Stimulated activated naive CD8-positive, alpha-beta T cell treated with anti-CD3 and anti-CD28 coated beads, Interleukin-15, amount 100 ng/mL, for 72 hours (primary cell): ENCODE data around the gene CACNA1A.
A peak's percentile ranks its signal among the peaks of the same experiment; 100 is the strongest.

Source experiments
- ATAC-seq: fragments of 150-1000 bp; cut with Tn5 transposase; 2 replicates; pipeline ENCODE4 v1.10.0; 2021; ENCODE audit warnings: mild to moderate bottlenecking, moderate library complexity
- DNase-seq, 2 donors: peaks; one replicate each; pipeline ENCODE4 v3.0.0; 2021 to 2022
- H3K27ac Mint-ChIP-seq, 2 donors: one replicate each; pipeline ENCODE4 v1.8.0; 2022; ENCODE audit warnings: mild to moderate bottlenecking in 2 of 2, mixed read lengths in 2 of 2, moderate library complexity in 2 of 2
- H3K27me3 Mint-ChIP-seq: one replicate; pipeline ENCODE4 v1.8.0; 2022; ENCODE audit warnings: mixed read lengths
- H3K4me1 Mint-ChIP-seq: one replicate; pipeline ENCODE4 v1.8.0; 2022; ENCODE audit warnings: mild to moderate bottlenecking, mixed read lengths
- H3K4me3 Mint-ChIP-seq, 2 donors: one replicate each; pipeline ENCODE4 v1.8.0; 2022; ENCODE audit warnings: mild to moderate bottlenecking in 2 of 2, mixed read lengths in 2 of 2, moderate library complexity in 1 of 2
- H3K9me3 Mint-ChIP-seq, 2 donors: one replicate each; pipeline ENCODE4 v1.8.0; 2022; ENCODE audit warnings: mixed read lengths in 2 of 2

CACNA1A gene

DNA sequence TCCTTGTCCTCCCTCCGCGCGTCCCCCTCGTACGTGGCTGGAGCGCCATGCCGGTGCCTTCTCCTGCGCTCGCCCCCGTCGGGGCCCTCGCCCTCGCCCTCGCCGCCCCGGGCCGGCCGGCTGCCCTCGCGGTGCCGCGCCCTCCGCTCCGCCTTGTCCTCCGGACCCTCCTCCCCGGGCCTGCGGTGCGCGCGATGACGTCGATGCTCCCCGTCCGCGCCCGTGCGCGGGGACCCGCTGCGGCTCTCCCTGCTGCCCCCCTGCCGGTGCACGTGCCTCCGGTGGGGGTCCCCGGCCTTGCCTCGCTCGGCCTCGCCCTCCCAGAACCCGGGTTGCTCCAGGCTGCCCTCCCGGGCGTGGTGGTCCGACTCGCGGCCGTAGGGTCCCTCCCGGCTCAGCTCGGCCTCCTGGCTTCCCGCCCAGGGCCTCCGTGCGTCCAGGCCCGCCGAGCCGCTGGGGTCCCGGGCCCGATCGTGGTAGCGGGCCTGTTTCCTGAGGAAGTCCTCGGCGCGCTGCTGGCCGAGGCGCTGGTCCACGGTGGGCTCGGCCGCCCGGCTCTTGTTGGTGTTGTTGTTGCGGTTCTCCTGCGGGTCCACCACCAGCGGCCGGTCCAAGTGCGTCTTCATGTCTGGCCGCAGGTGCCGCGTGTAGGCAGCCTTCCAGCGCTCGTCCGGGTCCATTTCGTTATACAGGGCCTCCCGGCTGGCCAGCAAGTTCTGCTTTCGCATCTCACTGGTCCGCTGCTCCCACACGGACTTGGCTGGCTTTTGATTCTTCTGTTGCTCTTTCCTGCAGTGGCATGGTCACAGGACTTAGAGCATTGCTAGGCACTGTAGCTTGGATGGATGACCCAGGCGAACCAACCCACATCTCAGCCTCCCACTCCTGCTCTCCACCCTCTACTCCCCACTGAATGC lies 207.5 kb downstream of the CACNA1A start:
- no peaks in the 10 kb centered on the region for H3K9me3 Mint-ChIP-seq
- H3K4me1 Mint-ChIP-seq, result peaks cover 5% of the 10 kb centered on the region
- peak overlapping the region in 1 of 2 donors; percentile 71 for H3K4me3 Mint-ChIP-seq
- ATAC-seq, result no peak
- H3K27me3 Mint-ChIP-seq, result peaks cover 51% of the 10 kb centered on the region
- no peak for DNase-seq
- peak overlapping the region in 1 of 2 donors; percentile 69 for H3K27ac Mint-ChIP-seq

DNA sequence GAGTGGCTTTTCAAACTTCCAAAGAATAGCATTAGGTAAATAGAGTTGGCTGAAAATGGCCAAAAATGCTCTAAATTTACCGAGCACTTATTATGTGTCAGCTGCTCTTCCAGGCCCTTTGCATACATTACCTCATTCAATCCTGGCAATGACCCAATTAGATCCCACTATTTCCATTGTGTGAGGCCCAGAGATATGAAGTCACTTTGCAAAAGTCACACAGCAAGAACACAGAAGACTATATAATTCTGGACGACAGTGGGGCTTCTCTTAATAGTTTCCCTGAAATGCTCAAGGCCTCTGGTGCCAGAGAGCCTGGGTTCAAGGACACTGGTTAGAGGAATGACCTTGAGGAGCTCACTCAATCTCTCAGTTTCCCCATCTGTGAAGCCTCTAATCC lies 209.3 kb downstream of the CACNA1A start:
- peaks cover 33% of the 10 kb centered on the region for H3K27me3 Mint-ChIP-seq

DNA sequence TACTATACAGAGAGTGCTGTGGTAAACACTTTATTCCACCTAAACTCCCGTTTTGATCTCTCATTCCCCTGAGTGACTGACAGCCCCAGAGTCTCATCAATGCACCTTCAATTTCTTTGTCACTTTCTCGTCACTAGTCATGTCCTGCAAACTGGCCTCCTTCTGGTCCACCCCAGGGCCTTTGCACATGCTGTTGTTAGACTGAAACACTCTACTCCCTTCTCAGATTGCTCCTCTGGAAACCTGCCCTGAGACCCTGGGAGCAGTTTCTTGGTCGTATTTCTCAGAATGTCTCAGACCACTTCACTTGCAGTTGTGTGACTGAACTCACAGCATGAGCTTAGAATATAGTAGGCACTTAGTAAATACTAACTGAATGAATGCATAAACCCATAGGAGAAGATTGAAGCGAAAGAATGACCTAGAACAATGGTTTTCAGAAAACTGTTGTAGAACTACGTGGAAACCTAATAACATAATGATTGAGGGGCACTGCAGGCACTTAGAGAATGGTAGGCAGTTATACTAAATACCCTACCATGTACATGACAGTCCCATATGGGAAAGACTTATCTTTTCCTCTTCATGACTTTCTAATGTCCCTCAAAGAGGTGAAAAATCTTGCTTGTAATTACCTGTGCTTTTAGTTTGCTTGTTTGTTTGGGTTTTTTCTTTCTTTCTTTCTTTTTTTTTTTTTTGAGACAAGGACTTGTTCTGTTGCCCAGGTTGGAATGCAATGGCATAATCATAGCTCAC lies 211.3 kb downstream of the CACNA1A start:
- H3K4me1 Mint-ChIP-seq, result peaks cover 5% of the 10 kb centered on the region
- DNase-seq (no peak), ATAC-seq (no peak)
- no peaks in the 10 kb centered on the region for H3K9me3 Mint-ChIP-seq
- no peak overlapping the region for H3K27ac Mint-ChIP-seq
- H3K27me3 Mint-ChIP-seq, result peaks cover 13% of the 10 kb centered on the region
- no peak overlapping the region for H3K4me3 Mint-ChIP-seq

More for the DNA sequence above, 209.3 kb downstream of the CACNA1A start:
- H3K4me3 Mint-ChIP-seq, result no peak overlapping the region
- no peak for ATAC-seq
- H3K27ac Mint-ChIP-seq, result peak overlapping the region in 1 of 2 donors; percentile 32
- DNase-seq, result no peak
- peaks cover 5% of the 10 kb centered on the region for H3K4me1 Mint-ChIP-seq
- no peaks in the 10 kb centered on the region for H3K9me3 Mint-ChIP-seq

DNA sequence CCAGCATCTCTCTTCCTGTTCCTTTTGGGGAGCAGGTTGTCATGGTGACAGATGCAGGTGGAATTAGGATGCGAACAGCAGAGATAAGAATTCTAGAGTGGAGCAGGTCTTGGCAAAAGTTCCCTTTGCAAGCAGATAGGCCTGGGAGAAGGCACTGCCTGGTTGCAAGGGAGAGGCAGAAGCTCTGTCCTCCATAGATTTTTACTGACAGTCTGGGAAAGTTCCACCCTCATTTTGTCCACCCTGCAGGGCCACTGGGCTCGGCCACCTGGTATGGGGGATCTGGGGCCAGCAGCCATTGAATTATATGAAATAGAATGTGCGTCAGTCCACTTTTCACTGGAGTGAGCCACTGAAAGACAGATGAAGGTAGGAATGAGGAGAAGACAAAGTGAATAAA lies 214.4 kb downstream of the CACNA1A start:
- ATAC-seq, result no peak
- no peaks in the 10 kb centered on the region for H3K4me1 Mint-ChIP-seq

DNA sequence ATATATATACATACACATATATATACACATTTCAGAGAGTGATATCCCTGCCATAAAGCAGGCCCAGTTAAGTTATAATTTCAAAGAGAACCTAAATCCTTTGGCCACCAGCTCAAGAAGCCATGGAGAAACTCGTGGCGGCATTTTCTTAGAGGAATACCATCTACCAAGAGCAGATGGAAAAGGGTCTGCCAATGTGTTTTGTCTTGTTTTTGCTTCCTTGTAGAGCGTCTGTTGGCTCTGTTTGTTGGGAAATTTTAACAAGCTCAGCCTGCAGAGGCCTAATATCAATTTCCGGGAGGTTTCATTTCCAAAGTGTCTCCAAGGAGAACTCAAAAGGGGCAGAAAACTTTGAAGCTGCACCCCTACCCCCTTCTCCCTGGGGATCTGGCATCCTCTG lies 215.5 kb downstream of the CACNA1A start:
- Mint-ChIP-seq H3K9me3 (no peaks in the 10 kb centered on the region), H3K4me1 (no peaks in the 10 kb centered on the region), H3K27ac (no peak overlapping the region), H3K4me3 (no peak overlapping the region), H3K27me3 (peaks cover 2% of the 10 kb centered on the region)
- ATAC-seq (no peak), DNase-seq (no peak)

More for the DNA sequence above, 214.4 kb downstream of the CACNA1A start:
- H3K27ac Mint-ChIP-seq, result no peak overlapping the region
- H3K9me3 Mint-ChIP-seq, result no peaks in the 10 kb centered on the region
- DNase-seq, result no peak
- no peak overlapping the region for H3K4me3 Mint-ChIP-seq
- no peaks in the 10 kb centered on the region for H3K27me3 Mint-ChIP-seq

DNA sequence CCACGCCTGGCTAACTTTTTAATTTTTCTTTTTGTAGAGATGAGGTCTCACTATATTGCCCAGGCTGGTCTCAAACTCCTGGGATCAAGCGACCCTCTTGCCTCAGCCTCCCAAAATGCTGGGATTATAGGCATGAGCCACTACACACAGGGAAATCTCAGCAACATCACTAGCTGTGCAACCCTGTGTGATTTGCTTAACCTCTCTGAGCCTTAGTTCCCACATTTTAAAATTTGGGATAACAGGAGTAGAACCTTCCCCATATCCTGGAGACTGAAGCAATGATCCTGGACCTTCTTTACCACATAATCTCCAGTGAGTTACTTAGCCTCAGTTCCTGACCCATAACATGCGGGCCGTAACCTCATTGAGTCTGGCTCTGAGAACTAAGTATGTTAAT lies 217.0 kb downstream of the CACNA1A start:
- H3K4me3 Mint-ChIP-seq, result no peak overlapping the region
- no peaks in the 10 kb centered on the region for H3K9me3 Mint-ChIP-seq
- no peaks in the 10 kb centered on the region for H3K4me1 Mint-ChIP-seq
- DNase-seq, result no peak
- peaks cover 8% of the 10 kb centered on the region for H3K27me3 Mint-ChIP-seq
- no peak for ATAC-seq
- H3K27ac Mint-ChIP-seq, result no peak overlapping the region

DNA sequence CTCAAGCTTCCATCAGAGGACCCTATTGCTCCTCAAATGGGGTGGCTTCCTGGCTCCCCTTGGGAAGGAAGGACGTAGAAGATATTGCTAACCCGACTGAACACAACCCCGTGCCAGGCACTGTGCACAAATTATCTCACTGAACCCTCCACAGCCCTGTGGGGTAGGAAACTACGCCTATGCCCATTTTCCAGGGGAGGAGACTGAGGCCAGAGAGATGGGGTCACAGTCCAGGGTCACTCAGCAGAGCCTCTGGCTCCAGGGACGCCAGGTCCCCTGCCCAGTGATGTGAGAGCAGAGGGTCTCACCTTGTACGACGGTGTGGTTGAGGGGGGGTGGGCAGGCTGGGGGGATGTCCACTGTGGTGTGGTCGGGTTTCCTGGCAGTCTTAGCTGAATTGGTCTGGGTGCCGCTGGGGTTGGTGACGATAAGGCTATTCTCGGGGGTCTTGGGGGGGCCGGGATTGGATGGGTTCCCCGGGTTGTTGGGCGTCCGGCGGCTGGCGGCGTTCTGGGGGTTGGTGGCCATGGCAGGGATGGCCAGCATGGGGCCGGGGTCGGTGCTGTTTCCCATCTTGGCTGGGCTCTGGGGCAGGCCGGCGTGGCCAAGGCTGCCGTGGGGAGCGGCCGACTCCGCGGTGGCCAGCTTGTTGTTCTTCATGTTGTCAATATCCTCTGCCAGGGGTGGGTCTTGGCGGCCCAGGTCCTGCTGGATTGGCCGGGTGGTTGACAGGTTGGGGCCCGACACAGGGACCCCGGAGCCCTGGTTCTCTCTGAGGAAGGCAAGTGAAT lies 219.9 kb downstream of the CACNA1A start:
- ATAC-seq, result no peak
- Mint-ChIP-seq H3K4me3 (no peak overlapping the region), H3K27me3 (peaks cover 13% of the 10 kb centered on the region), H3K9me3 (no peaks in the 10 kb centered on the region), H3K27ac (no peak overlapping the region), H3K4me1 (peaks cover 3% of the 10 kb centered on the region)
- no peak for DNase-seq

DNA sequence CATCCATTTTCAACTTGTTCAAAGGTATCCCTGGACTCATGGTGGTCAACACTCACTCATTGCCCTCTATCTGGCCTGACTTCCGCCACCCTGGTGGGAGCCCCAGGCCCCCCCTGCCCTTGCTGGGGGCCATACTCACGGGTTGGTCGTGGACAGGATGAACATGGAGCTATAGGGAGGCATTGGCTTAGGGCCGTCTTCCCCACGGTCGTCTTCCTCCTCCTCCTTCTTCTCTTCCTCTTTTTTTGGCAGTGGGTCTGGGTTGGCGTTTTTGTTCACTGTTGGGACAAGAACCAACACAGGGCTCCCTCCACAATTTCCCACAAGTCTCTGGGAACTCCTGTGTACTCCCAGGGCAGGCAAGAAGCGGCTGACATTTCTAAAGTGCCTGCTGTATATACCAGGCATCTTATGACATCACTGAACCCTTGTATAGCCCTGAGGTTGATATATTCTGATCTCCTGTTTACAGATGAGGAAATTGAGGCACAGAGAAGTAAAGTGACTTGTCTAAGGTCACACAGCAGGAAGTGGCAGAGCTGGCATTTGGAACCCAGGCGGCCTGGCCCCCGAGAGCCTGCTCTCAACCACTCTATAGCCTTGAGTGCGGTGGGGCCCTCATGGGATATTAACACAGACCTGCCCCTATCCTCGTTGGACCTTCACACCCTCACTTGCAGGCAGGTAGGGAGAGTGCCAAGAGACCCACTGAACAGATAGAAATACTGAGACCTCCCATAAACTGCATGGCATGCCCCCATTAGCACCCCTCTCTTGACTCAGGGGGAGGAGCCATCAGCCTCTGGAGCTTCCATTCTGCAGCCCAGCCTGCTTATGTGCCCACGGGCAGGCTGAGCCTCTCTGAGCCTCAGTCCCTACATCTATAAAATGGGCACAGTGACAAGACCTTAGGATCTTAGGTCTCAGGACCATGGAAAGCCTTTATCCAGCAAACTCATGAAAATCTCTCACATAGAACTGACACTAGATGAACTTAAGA lies 221.1 kb downstream of the CACNA1A start:
- H3K27ac Mint-ChIP-seq, result no peak overlapping the region
- DNase-seq, result no peak
- no peaks in the 10 kb centered on the region for H3K9me3 Mint-ChIP-seq
- peaks cover 6% of the 10 kb centered on the region for H3K4me1 Mint-ChIP-seq
- H3K4me3 Mint-ChIP-seq, result no peak overlapping the region
- peaks cover 19% of the 10 kb centered on the region for H3K27me3 Mint-ChIP-seq
- ATAC-seq, result no peak

DNA sequence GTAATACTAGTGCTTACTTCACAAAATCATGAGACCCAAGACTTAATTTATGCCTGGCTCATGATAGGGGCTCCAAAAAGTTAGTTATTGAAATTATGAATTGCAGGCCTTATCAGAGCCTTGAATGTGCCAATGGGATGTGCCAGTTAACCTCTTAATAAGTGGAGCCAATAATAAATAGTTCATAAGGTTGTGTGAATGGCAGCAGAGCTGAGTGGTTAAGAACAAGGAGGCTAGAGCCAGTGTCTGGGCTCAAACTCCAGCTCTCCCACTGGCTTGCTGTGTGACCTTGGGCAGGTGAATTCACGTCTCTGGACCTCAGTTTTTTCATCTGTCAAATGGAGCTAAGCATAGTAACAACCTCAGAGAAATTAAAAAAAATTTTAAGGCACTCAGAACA lies 222.4 kb downstream of the CACNA1A start:
- H3K27me3 Mint-ChIP-seq, result peaks cover 19% of the 10 kb centered on the region
- H3K4me3 Mint-ChIP-seq, result no peak overlapping the region
- no peaks in the 10 kb centered on the region for H3K9me3 Mint-ChIP-seq
- DNase-seq (no peak), ATAC-seq (no peak)
- peaks cover 6% of the 10 kb centered on the region for H3K4me1 Mint-ChIP-seq
- H3K27ac Mint-ChIP-seq, result no peak overlapping the region

DNA sequence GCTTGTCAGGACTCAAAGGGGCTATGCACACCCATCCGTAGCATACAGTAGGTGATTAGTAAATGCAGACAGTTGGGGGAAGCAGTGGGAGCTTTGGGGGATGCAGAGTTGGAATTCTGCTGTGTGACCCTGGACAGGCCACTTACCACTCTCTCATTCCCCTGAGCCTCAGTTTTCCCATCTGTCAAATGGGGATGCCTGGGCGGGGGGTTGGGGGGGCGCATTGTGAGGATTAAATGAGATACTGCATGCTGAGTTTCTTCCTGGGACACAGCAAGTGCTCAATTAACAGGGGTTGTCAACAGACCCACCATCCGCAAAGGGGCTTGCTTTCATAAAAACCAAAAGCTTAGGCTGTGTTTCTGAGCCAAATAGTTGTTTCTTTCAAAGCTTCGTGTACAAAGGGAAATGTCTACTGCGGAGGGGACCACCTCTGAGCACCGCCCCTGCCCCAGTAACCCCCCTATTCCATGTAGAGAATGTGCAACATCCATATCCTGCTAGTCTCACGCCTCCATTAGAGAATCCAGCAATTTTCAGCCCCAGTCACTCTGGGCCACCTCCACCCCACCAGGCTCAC lies 223.7 kb downstream of the CACNA1A start:
- peaks cover 15% of the 10 kb centered on the region for H3K4me1 Mint-ChIP-seq
- H3K4me3 Mint-ChIP-seq, result no peak overlapping the region
- no peak overlapping the region for H3K27ac Mint-ChIP-seq
- no peak for ATAC-seq
- H3K9me3 Mint-ChIP-seq, result no peaks in the 10 kb centered on the region
- DNase-seq, result no peak
- H3K27me3 Mint-ChIP-seq, result peaks cover 19% of the 10 kb centered on the region

DNA sequence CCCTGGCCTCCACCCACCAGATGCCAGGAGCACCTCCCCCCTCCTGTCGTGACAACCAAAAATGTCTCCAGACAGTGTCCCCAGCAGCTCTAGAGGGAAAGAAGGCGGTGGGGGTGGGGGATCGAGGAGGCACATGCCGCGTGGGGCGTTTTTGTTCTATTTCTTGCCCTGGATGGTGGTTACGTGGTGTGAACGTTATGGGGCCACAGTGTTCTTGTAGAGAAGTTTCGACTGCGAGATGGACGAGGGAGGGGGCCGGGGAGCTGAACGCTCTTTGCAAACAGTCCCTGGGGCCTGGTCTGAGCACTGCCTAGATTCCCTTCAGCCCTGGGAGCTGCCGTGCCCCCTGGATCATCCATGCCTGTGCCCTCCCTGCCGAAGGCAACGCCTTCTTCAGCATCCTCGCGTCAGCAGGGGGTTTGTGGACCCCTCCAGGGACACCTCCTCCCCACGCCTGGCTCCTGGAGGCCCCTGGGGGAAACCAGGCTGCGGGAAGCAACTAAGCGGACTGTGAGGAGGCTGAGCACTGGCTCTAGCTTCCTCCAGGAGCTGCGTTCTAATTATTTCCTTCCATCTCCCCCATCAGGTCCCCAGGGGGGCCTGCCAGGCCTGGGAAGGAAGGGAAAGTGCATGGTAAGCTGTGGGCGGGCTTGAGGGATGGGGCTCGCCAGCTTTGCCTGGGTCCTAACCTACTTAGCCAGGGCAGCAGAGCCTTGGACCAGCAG lies 224.6 kb downstream of the CACNA1A start:
- ATAC-seq (no peak), DNase-seq (no peak)
- Mint-ChIP-seq H3K4me1 (peaks cover 23% of the 10 kb centered on the region), H3K27me3 (peaks cover 19% of the 10 kb centered on the region), H3K27ac (no peak overlapping the region), H3K9me3 (no peaks in the 10 kb centered on the region), H3K4me3 (no peak overlapping the region)

DNA sequence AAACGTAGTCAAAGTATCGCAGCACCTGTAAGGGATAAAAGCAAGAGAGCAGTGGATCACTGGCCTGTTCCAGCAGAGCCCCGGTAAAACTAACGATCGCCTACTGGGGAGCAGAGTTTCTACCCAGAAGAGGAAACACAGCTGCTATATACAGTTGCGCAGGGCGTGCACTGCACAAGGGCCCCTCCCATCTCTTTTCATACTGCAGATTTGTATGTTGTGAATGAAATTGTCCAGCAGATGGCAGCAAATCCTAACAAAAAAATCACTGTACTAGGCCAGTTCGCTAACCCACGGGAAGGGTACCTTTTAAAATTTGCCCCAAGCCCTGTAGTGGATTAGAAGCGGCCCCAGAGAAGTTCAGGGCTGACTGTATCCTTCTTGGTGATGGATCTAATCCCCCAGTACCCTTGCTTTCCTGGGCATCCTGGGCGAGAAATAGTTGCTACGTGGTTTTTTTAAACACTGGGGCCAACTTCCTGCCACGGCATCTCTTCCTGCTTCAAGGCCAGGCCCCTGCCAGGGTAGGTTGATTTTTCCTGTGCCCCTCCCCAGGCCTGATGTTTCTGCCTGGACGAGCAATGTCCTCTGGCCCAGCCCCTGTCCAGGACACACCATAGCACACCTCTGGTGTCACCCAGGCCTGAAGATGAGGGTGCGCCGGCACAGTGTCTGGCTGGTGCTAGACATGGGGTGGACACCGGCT lies 229.0 kb downstream of the CACNA1A start:
- H3K27ac Mint-ChIP-seq, result peak overlapping the region; percentile 48 to 57
- peaks cover 28% of the 10 kb centered on the region for H3K4me1 Mint-ChIP-seq
- ATAC-seq (peak; percentile 96), DNase-seq (peak; percentile 74 to 75)
- peaks cover 11% of the 10 kb centered on the region for H3K27me3 Mint-ChIP-seq
- no peaks in the 10 kb centered on the region for H3K9me3 Mint-ChIP-seq
- H3K4me3 Mint-ChIP-seq, result peak overlapping the region in 1 of 2 donors; percentile 68

DNA sequence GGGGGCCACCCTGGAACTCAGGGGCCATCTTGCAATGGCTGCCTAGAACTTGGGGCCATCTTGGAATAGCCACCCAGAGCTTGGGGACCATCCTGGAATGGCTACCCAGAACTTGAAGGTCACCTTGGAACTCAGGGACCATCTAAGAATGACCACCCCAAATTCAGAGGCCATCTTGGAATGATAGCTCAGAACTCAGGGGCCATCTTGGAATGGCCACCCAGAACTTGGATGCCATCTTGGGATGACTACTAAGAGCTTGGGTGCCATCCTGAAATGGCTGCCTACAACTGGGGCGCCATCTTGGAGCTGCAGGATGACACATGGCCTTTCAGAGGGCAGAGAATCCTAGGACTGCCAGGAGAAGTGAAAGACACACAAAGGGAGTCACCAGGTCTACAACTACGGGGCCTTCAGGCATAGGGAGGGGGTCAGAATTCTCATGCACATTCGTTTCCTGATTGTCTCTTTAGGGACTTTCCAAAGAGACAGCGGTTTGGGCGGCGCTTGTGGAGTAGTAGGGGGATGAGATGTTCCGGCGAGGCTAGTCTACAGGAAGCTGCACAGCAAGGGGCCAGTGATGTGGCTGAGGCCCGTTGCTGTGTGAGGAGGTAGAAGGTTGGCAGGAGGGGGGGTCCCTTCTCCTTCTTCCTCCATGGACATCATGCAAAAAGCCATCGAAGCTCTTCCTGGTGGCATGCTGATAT lies 231.1 kb downstream of the CACNA1A start:
- DNase-seq, result no peak
- no peak for ATAC-seq

More for the DNA sequence above, 231.1 kb downstream of the CACNA1A start:
- Mint-ChIP-seq H3K4me1 (peaks cover 23% of the 10 kb centered on the region), H3K9me3 (no peaks in the 10 kb centered on the region), H3K27ac (no peak overlapping the region), H3K27me3 (no peaks in the 10 kb centered on the region), H3K4me3 (no peak overlapping the region)
